ENCODE data around the gene IBA57.

The IBA57 gene

DNA sequence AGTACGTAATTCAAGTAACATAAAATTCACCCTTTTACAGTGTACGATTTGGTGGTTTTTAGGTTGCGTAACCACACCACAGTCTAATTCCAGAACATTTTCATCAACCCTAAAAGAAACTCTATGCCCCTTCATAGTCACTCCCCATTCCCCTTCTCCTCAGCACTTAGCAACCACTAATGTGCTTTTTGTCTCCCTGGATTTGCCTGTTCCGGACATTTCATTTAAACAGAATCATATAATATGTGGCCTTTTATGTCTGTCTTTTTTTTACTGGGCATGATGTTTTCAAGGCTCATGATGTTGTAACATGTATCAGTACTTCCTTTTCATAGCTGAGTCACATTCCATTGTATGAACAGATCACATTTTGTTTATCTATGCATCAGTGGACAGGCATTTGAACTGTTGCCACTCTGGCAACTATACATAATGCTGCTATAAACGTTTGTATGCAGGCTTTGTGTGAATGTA is 63.0 kb downstream of the IBA57 start:
- DNase-seq, result no peak

DNA sequence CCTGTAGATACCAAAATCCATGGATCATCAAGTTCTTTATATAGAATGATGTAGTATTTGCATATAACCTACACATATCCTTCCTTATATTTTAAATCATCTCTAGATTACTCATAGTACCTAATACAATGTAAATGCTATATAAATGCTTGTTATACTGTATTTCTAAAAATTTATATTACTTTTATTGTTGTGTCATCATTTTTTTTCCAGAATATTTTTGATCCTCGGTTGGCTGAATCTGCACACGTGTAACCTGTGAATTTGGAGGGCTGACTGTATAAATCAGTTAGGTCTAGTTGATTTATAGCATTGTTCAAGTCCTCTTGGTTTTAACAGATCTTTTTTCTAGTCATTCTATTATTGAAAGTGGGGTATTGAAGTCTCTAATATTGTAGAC is 65.6 kb downstream of the IBA57 start:
- no peak for DNase-seq
